Liver (tissue), 3 donors: Measurements from ENCODE around the gene MYH11.

Experiments
- CTCF ChIP-seq: fragments of 150-350 bp; IDR thresholded peaks from 2 replicates; pipeline ENCODE4 v1.5.1; 2017; ENCODE audit warnings: improper control_type of control experiment, low read depth, low read length; ENCODE audit not compliant: missing input control
- EGR1 ChIP-seq, 2 donors: IDR thresholded peaks; 2 replicates each; pipeline ENCODE4 v1.6.1; 2016 to 2018; ENCODE audit warnings: antibody characterized with exemption in 2 of 2, low read depth in 2 of 2
- FOXA1 ChIP-seq: IDR thresholded peaks from 2 replicates; pipeline ENCODE4 v1.6.1; 2016; ENCODE audit warnings: antibody characterized with exemption
- GABPA ChIP-seq, 2 donors: IDR thresholded peaks in 1 of 2; conservative IDR thresholded peaks in 1 of 2; 2 replicates each; pipeline ENCODE4 v1.6.1; 2016; ENCODE audit warnings: antibody characterized with exemption in 2 of 2, mild to moderate bottlenecking in 1 of 2, moderate library complexity in 1 of 2
- JUND ChIP-seq, 2 donors: IDR thresholded peaks; 2 replicates each; pipeline ENCODE4 v1.6.1; 2016; ENCODE audit warnings: antibody characterized with exemption in 2 of 2
- MAX ChIP-seq: IDR thresholded peaks from 2 replicates; pipeline ENCODE4 v1.6.1; 2016; ENCODE audit warnings: antibody characterized with exemption
- RAD21 ChIP-seq, 2 donors: IDR thresholded peaks; 2 replicates each; pipeline ENCODE4 v1.6.1; 2016; ENCODE audit warnings: antibody characterized with exemption in 2 of 2, mild to moderate bottlenecking in 2 of 2
- SP1 ChIP-seq: IDR thresholded peaks from 2 replicates; pipeline ENCODE4 v1.6.1; 2018; ENCODE audit warnings: antibody characterized with exemption, mild to moderate bottlenecking
- TAF1 ChIP-seq: conservative IDR thresholded peaks from 2 replicates; pipeline ENCODE4 v1.6.1; 2016; ENCODE audit warnings: antibody characterized with exemption, mild to moderate bottlenecking
- YY1 ChIP-seq: IDR thresholded peaks from 2 replicates; pipeline ENCODE4 v1.6.1; 2016; ENCODE audit warnings: antibody characterized with exemption, mild to moderate bottlenecking
- donor health status: healthy.
- donor health status: healthy.

GRCh38 chr16:15782573-15783365, 74.1 kb downstream of the MYH11 start:
- no peak for TF ChIP-seq CTCF
- TF ChIP-seq JUND (IDR thresholded peaks at IDR 0.05) = no peak
- no peak for TF ChIP-seq RAD21 (IDR thresholded peaks at IDR 0.05)
- TF ChIP-seq GABPA (IDR thresholded peaks at IDR 0.05 in 1 of 2, conservative IDR thresholded peaks at IDR 0.05 in 1 of 2) = no peak
- no peak for TF ChIP-seq MAX
- TF ChIP-seq SP1 = no peak
- TF ChIP-seq FOXA1 = no peak
- no peak for TF ChIP-seq EGR1 (IDR thresholded peaks at IDR 0.05; ENCODE audit: low read depth in 2 of 2)
- TF ChIP-seq TAF1 = no peak
- TF ChIP-seq YY1 = no peak
